ENCODE data around the gene MRO. TPM values are rescaled to one million over a fixed set of nuclear protein-coding genes. Genes with fewer than 3 reads are reported as not detected.

The MRO gene
- total and polyA plus RNA-seq, 11 donors: 0.19 to 6.9 (median 1.6) TPM

GRCh38 chr18:50748243-50749229, 71.3 kb downstream of the MRO start:
- H3K4me3 ChIP-seq: no peak overlapping the region
- H3K4me1 ChIP-seq: no peaks in the 10 kb centered on the region
- TF ChIP-seq POLR2A (IDR thresholded peaks at IDR 0.05) (no peak), CTCF (IDR thresholded peaks at IDR 0.05) (no peak)
- H3K27ac ChIP-seq: no peak overlapping the region
- peaks cover 0 to 8% (median 0%) of the 10 kb centered on the region in 9 donors for H3K27me3 ChIP-seq
- intact Hi-C loops (cut with DNase I): no loop called here
- no peaks in the 10 kb centered on the region for H3K9me3 ChIP-seq
- no peaks in the 10 kb centered on the region for H3K36me3 ChIP-seq
- no peak for DNase-seq
- ATAC-seq: no peak
- 34 to 52% (median 43%) methylated on average over 8 to 9 of the region's 9 CpGs for WGBS, 4 donors

DNA sequence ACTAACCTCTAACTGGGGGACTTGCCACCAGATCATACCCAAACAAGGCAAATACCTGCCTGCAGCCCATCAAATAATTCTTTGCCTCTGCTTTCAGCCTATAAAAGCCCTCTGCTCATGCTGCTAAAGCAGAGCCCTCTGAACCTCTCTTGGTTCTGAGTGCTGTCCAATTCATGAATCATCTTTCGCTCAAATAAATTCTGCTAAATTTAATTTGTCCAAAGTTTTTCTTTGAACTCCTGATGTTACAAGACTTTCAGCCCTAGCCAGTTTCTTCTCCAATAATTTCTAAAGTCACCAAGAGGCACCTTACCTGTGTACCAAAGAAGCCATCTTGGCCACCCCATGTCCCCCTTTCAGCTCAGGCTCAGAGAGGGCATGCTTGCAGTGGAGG, 72.0 kb downstream of the MRO start:
- DNase-seq (no peak), ATAC-seq (no peak)
- Histone ChIP-seq H3K27me3 (peaks cover 0 to 8% (median 0%) of the 10 kb centered on the region in 9 donors), H3K36me3 (no peaks in the 10 kb centered on the region), H3K4me1 (no peaks in the 10 kb centered on the region), H3K27ac (no peak overlapping the region), H3K4me3 (no peak overlapping the region), H3K9me3 (peaks cover 0 to 3% (median 0%) of the 10 kb centered on the region in 12 donors)
- 1 to 56% (median 47%) methylated on average over 1 of the region's 1 CpG for WGBS, 4 donors
- intact Hi-C loops (cut with DNase I): no loop called here
- TF ChIP-seq CTCF (IDR thresholded peaks at IDR 0.05): no peak
- TF ChIP-seq POLR2A (IDR thresholded peaks at IDR 0.05): no peak

DNA sequence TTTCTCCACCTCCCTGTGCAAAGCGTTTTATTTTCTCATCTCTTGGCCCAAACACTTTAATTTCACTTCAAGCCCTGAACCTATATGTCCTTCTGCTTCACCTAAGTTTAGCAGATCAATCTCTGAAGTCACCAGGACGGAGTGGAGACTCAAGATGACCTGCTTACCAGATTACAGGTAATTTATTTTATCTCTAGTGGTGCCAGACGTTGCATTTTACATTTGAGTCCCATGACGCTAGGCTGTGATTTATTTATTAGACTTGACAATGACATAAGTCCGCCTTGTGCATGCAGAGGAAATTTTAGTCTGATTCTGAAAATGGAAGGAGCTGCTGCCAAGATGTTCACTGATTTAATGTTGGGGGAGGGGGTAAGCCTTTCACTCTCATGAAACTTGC, 73.9 kb downstream of the MRO start:
- 64 to 69% (median 66%) methylated on average over 5 of the region's 5 CpGs for WGBS, 4 donors
- TF ChIP-seq CTCF (IDR thresholded peaks at IDR 0.05) (no peak), POLR2A (IDR thresholded peaks at IDR 0.05) (no peak)
- H3K9me3 ChIP-seq: peaks cover 0 to 5% (median 0%) of the 10 kb centered on the region in 12 donors

More for the DNA sequence above, 73.9 kb downstream of the MRO start:
- Histone ChIP-seq H3K36me3 (no peaks in the 10 kb centered on the region), H3K27me3 (peaks cover 0 to 6% (median 0%) of the 10 kb centered on the region in 9 donors), H3K4me3 (no peak overlapping the region), H3K4me1 (no peaks in the 10 kb centered on the region), H3K27ac (no peak overlapping the region)
- DNase-seq: no peak
- ATAC-seq: no peak
- intact Hi-C loops (cut with DNase I): no loop called here

Other genes starting within 250 kb of the MRO start
- 10 to 100 TPM; 53.0 to 91.3 (median 84.0) TPM for gene ME2, start 59.1 kb upstream of the MRO start, total RNA-seq
- 10 to 100 TPM; 24.5 to 40.6 TPM for gene ME2, start 59.1 kb upstream of the MRO start, polyA plus RNA-seq
- 1 to 10 TPM; 3.0 to 7.2 (median 4.0) TPM for gene ELAC1, start 148.0 kb upstream of the MRO start, total RNA-seq
- 1 to 10 TPM; 2.3 to 5.2 TPM for gene ELAC1, start 148.0 kb upstream of the MRO start, polyA plus RNA-seq
- gene SMAD4, start 210.2 kb upstream of the MRO start, total RNA-seq: 100 to 1,000 TPM in 2 of 9 donors, 10 to 100 TPM in 7; 78.6 to 103 (median 92.0) TPM
- 10 to 100 TPM; 10.8 to 52.3 TPM for gene SMAD4, start 210.2 kb upstream of the MRO start, polyA plus RNA-seq